SU-DHL-6 (cell line): ENCODE data around the gene CHURC1.

Experiments used
- H2AFZ ChIP-seq: fragments of 200-600 bp; sonication (generic); 2 replicates; pipeline ENCODE4 v1.6.1; 2014; ENCODE audit warnings: low read depth, mild to moderate bottlenecking, moderate library complexity, mixed read lengths, antibody characterized with exemption, low read length; ENCODE audit not compliant: severe bottlenecking
- H3F3A ChIP-seq: fragments of 200-600 bp; shearing (Covaris generic); 2 replicates; pipeline ENCODE4 v1.6.0; 2016; ENCODE audit warnings: antibody characterized with exemption, mild to moderate bottlenecking; ENCODE audit not compliant: insufficient read depth
- H3K27ac ChIP-seq: fragments of 200-600 bp; sonication (generic); 2 replicates; pipeline ENCODE4 v1.5.1; 2016; ENCODE audit warnings: low read depth, mild to moderate bottlenecking, low read length, moderate library complexity, mixed read lengths
- H3K27me3 ChIP-seq: fragments of 200-600 bp; sonication (generic), shearing (Covaris generic); 2 replicates; pipeline ENCODE4 v1.6.0; 2014; ENCODE audit warnings: mild to moderate bottlenecking, low read length
- H3K36me3 ChIP-seq: fragments of 200-600 bp; sonication (generic); 2 replicates; pipeline ENCODE4 v1.6.1; 2014; ENCODE audit warnings: mild to moderate bottlenecking, low read length, mixed read lengths
- H3K4me2 ChIP-seq: fragments of 300-600, 200-600 bp; shearing (Covaris generic), sonication (generic); 2 replicates; pipeline ENCODE4 v1.6.0; 2014; ENCODE audit warnings: low read length, low read depth, mild to moderate bottlenecking; ENCODE audit not compliant: poor library complexity, severe bottlenecking
- H3K4me3 ChIP-seq: fragments of 200-600 bp; sonication (generic); 2 replicates; pipeline ENCODE4 v1.5.1; 2014; ENCODE audit warnings: antibody characterized with exemption, low read length, mild to moderate bottlenecking, mixed read lengths; ENCODE audit not compliant: insufficient read depth, poor library complexity, severe bottlenecking
- H3K79me2 ChIP-seq: fragments of 200-600 bp; sonication (generic); 2 replicates; pipeline ENCODE4 v1.6.1; 2014; ENCODE audit warnings: mild to moderate bottlenecking, low read length, moderate library complexity; ENCODE audit not compliant: insufficient read depth
- H3K9ac ChIP-seq: fragments of 200-600 bp; sonication (generic); 2 replicates; pipeline ENCODE4 v1.7.0; 2014; ENCODE audit warnings: mild to moderate bottlenecking, low read length
- H3K9me2 ChIP-seq: fragments of 200-600 bp; sonication (generic); replicated peaks from 2 replicates; pipeline ENCODE4 v1.6.1; 2014; ENCODE audit warnings: low read length; ENCODE audit not compliant: insufficient read depth
- H3K9me3 ChIP-seq: fragments of 200-600 bp; sonication (generic); 2 replicates; pipeline ENCODE4 v1.6.1; 2014; ENCODE audit warnings: low read length, mixed read lengths; ENCODE audit not compliant: insufficient read depth
- H4K20me1 ChIP-seq: fragments of 200-600 bp; sonication (generic); 2 replicates; pipeline ENCODE4 v1.6.1; 2014; ENCODE audit warnings: low read depth, mild to moderate bottlenecking, antibody characterized with exemption, low read length, moderate library complexity, mixed read lengths
- EZH2phosphoT487 ChIP-seq: fragments of 200-600 bp; sonication (generic), shearing (Covaris generic); conservative IDR thresholded peaks from 2 replicates; pipeline ENCODE4 v1.6.1; 2018; ENCODE audit warnings: mild to moderate bottlenecking, antibody characterized with exemption, low read length, moderate library complexity, mixed read lengths
- TF ChIP-seq, protein P1 (sequence below): fragments of 200-600 bp; sonication (generic); IDR thresholded peaks from one replicate; pipeline ENCODE4 v1.5.1; 2017; ENCODE audit warnings: antibody characterized with exemption, mild to moderate bottlenecking, low read length, moderate library complexity; ENCODE audit not compliant: insufficient read depth, poor library complexity, severe bottlenecking

The CHURC1 gene

GRCh38 chr14:64867182-64867581, 47.1 kb upstream of the CHURC1 start:
- Histone ChIP-seq H3K27ac (no peak overlapping the region), H3K36me3 (no peaks in the 10 kb centered on the region), H3K27me3 (no peaks in the 10 kb centered on the region), H3K4me3 (no peak overlapping the region), H3K79me2 (no peaks in the 10 kb centered on the region), H3F3A (no peaks in the 10 kb centered on the region), H3K9ac (no peak overlapping the region), H3K9me3 (no peaks in the 10 kb centered on the region), H3K4me2 (no peak overlapping the region), H3K9me2 (no peaks in the 10 kb centered on the region), H4K20me1 (no peaks in the 10 kb centered on the region), H2AFZ (no peak overlapping the region)
- TF ChIP-seq, protein P1, sequence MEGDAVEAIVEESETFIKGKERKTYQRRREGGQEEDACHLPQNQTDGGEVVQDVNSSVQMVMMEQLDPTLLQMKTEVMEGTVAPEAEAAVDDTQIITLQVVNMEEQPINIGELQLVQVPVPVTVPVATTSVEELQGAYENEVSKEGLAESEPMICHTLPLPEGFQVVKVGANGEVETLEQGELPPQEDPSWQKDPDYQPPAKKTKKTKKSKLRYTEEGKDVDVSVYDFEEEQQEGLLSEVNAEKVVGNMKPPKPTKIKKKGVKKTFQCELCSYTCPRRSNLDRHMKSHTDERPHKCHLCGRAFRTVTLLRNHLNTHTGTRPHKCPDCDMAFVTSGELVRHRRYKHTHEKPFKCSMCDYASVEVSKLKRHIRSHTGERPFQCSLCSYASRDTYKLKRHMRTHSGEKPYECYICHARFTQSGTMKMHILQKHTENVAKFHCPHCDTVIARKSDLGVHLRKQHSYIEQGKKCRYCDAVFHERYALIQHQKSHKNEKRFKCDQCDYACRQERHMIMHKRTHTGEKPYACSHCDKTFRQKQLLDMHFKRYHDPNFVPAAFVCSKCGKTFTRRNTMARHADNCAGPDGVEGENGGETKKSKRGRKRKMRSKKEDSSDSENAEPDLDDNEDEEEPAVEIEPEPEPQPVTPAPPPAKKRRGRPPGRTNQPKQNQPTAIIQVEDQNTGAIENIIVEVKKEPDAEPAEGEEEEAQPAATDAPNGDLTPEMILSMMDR: no peak

DNA sequence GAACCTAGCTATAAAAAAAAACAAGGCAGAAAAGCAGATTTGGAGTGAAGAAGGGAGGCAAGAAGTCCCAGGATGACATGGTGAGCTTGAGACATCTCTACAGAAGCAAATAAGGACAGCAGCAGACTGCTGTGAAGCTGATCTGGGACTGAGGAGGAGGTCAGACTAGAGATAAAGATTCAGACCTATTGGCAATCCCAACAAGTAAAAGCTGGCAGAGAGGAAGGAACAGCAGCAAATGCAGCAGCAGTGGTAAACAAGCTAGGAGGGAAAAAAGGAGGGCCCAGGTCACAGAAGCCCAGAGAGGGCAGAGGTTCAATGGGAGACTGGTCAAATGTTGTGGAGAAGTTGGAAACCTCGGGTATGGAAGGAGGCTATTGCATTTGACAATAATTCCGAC, 45.9 kb upstream of the CHURC1 start:
- no peaks in the 10 kb centered on the region for H3K79me2 ChIP-seq

GRCh38 chr14:64868841-64869240, 45.4 kb upstream of the CHURC1 start:
- Histone ChIP-seq H3K4me2 (no peak overlapping the region), H3K27me3 (no peaks in the 10 kb centered on the region), H3K9ac (no peak overlapping the region), H4K20me1 (no peaks in the 10 kb centered on the region), H2AFZ (no peak overlapping the region), H3K79me2 (no peaks in the 10 kb centered on the region), H3F3A (no peaks in the 10 kb centered on the region), H3K4me3 (no peak overlapping the region), H3K27ac (no peak overlapping the region), H3K9me3 (no peaks in the 10 kb centered on the region), H3K36me3 (no peaks in the 10 kb centered on the region), H3K9me2 (no peaks in the 10 kb centered on the region)
- TF ChIP-seq, protein P1: no peak
- no peak for TF ChIP-seq EZH2phosphoT487

More for the DNA sequence above, 45.9 kb upstream of the CHURC1 start:
- H2AFZ ChIP-seq: no peak overlapping the region
- H3K27me3 ChIP-seq: no peaks in the 10 kb centered on the region
- no peak for TF ChIP-seq EZH2phosphoT487
- TF ChIP-seq, protein P1: no peak
- H3K36me3 ChIP-seq: no peaks in the 10 kb centered on the region
- no peaks in the 10 kb centered on the region for H4K20me1 ChIP-seq
- no peaks in the 10 kb centered on the region for H3K9me3 ChIP-seq
- no peaks in the 10 kb centered on the region for H3F3A ChIP-seq
- H3K27ac ChIP-seq: no peak overlapping the region
- H3K4me2 ChIP-seq: no peak overlapping the region
- no peak overlapping the region for H3K9ac ChIP-seq
- H3K9me2 ChIP-seq: no peaks in the 10 kb centered on the region
- no peak overlapping the region for H3K4me3 ChIP-seq

- H3K79me2 ChIP-seq: no peaks in the 10 kb centered on the region
- H3K9me3 ChIP-seq: no peaks in the 10 kb centered on the region
- H3K4me3 ChIP-seq: no peak overlapping the region
- no peak overlapping the region for H3K4me2 ChIP-seq
- no peak overlapping the region for H3K9ac ChIP-seq
- no peak for TF ChIP-seq EZH2phosphoT487
- TF ChIP-seq, protein P1: no peak
- no peak overlapping the region for H2AFZ ChIP-seq
- H3K27ac ChIP-seq: no peak overlapping the region
- no peaks in the 10 kb centered on the region for H3K27me3 ChIP-seq
- H3F3A ChIP-seq: no peaks in the 10 kb centered on the region
- no peaks in the 10 kb centered on the region for H4K20me1 ChIP-seq
- no peaks in the 10 kb centered on the region for H3K9me2 ChIP-seq
- no peaks in the 10 kb centered on the region for H3K36me3 ChIP-seq
Measured at GRCh38 chr14:64870160-64870559, 44.1 kb upstream of the CHURC1 start.
